Midbrain (tissue), 1 donor: ENCODE results near the gene IL4R.

Experiments used
- DNase-seq: peaks from one replicate; lab custom pipeline; 2025; lab: John Stamatoyannopoulos, UW

IL4R gene

DNA sequence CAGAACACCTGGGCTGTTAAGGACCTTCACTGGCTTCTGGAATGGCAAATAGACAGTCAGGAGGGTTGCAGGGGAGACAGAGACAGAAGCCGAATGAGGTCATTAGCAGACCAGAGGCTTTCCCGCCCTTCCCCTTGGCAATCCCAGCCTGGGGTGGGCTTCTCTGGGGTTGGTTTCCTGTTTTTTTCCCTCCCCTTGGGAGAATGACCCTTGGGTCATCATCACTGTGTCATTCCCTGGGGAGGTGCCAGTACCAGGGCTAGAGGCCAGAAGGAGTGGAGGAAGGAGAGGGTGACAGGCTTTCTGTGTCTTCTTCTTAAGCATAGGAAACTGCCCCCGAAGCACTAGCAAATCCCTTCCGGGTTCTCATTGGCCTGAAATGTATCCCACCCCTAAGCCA is 45.3 kb downstream of the IL4R start:
- no peak for DNase-seq

DNA sequence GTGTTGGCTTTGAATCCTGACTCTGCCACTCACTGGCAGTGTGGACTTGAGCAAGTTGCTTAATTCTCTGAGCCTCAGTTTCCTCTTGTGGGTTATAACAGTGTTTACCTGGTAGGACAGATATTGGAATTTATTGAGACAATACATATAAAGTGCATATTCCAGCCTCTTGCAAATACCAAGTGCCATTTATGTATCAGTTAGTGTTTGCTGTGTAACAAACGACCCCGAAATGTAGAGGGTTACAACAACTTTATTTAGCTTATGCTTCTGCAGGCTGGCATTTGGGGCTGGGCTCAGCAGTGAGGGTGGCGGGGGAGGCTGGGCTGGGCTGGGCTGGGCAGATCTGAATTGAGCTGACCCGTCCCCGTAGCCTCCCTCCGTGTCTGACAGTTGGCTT is 45.8 kb downstream of the IL4R start:
- no peak for DNase-seq

DNA sequence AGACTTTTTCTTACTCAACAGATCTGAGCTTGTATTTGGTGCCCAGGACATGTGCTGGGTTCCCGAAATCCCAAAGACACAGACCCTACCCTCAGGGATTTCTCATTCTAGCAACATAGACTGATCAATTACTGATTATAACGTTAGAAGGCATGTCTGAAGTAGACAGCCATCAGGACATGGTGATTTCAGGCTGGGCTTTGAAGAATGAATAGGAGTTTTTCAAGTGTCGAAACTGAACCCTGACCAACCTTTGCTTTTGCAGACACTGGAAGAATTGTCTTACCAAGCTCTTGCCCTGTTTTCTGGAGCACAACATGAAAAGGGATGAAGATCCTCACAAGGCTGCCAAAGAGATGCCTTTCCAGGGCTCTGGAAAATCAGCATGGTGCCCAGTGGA is 48.2 kb downstream of the IL4R start:
- no peak for DNase-seq

DNA sequence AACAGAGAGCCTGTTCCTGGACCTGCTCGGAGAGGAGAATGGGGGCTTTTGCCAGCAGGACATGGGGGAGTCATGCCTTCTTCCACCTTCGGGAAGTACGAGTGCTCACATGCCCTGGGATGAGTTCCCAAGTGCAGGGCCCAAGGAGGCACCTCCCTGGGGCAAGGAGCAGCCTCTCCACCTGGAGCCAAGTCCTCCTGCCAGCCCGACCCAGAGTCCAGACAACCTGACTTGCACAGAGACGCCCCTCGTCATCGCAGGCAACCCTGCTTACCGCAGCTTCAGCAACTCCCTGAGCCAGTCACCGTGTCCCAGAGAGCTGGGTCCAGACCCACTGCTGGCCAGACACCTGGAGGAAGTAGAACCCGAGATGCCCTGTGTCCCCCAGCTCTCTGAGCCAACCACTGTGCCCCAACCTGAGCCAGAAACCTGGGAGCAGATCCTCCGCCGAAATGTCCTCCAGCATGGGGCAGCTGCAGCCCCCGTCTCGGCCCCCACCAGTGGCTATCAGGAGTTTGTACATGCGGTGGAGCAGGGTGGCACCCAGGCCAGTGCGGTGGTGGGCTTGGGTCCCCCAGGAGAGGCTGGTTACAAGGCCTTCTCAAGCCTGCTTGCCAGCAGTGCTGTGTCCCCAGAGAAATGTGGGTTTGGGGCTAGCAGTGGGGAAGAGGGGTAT is 48.9 kb downstream of the IL4R start:
- no peak for DNase-seq

- DNase-seq: no peak
Observed at GRCh38 chr16:27363246-27363632, 49.5 kb downstream of the IL4R start.

GRCh38 chr16:27363797-27364196 is 50.0 kb downstream of the IL4R start:
- no peak for DNase-seq

- DNase-seq: no peak
Observed at GRCh38 chr16:27364493-27365141, 50.8 kb downstream of the IL4R start.

GRCh38 chr16:27365142-27366089 is 51.6 kb downstream of the IL4R start:
- DNase-seq: no peak

GRCh38 chr16:27366687-27367460 is 53.1 kb downstream of the IL4R start:
- DNase-seq: no peak

GRCh38 chr16:27367461-27368357 is 53.9 kb downstream of the IL4R start:
- DNase-seq: peak; percentile 36

GRCh38 chr16:27368358-27368722 is 54.6 kb downstream of the IL4R start:
- DNase-seq: no peak

DNA sequence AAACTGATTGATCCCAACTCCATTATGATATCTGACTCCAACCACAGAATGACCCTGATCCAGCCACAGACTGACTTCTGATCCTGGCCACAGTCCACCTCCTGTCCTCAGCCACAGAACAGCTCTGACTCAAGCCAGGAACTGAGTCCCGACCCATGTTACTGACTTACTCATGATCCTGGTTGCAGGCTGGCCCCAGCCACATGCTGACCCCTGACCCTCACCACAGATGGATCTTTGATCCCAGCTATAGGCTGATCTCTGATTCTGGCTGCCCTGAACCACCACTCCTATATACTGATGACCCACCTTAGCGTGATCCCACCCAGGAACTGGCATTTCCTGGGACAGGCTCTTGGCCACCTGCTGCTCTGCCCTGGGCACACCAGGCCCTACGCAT is 56.0 kb downstream of the IL4R start:
- no peak for DNase-seq

GRCh38 chr16:27370318-27370717 is 56.5 kb downstream of the IL4R start:
- DNase-seq: no peak

DNA sequence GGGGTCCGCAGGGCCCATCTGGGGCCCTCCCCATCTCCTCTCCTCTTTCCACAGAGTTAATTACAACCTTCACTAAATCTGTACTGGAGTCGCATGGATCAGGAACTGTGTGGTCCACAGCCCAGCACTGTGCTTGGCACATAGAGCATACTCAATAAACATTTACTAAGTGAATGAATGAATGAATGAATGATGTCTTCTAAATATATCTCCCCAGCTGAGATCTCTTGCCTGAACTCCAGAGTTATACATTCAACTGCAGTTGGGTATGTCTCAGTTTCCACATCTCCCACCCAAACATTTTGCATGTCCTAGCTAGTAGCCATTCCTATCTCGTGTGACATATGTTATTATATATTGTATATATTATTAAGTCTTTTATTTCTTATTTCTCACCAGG is 59.5 kb downstream of the IL4R start:
- no peak for DNase-seq

DNA sequence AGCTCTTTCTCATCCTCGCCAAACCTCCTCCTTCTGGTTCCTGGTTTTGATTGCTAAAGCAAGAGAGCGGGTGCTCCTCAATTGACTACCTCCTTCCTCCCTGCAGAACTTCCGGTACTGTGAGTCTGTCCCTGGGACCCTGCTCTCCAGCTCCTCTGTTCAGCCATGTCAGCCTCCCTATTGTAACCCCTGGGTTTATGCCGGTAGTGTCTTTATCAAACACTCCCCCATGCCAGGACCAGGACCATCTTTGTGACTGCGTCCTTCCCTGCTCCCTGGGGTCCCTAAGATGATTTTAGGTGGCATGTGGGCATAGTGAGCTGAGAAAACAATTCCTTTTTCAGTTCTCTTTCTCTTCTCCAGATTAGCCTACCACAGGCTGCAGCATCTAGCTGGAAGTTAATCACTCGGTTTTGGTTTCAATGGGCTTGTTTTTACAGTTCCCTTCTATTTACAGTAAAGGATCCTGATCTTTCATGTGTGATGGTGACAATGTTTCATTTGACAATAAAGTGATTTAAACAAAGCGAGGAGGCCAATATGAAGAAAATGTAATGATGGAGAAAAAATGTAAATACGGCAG is 60.5 kb downstream of the IL4R start:
- peak; percentile 10 for DNase-seq

- DNase-seq: peak; percentile 58
Observed at GRCh38 chr16:27374804-27375425, 61.1 kb downstream of the IL4R start.

- no peak for DNase-seq
Observed at GRCh38 chr16:27377666-27378485, 64.1 kb downstream of the IL4R start.

- DNase-seq: no peak
Observed at GRCh38 chr16:27378871-27379481, 65.2 kb downstream of the IL4R start.

DNA sequence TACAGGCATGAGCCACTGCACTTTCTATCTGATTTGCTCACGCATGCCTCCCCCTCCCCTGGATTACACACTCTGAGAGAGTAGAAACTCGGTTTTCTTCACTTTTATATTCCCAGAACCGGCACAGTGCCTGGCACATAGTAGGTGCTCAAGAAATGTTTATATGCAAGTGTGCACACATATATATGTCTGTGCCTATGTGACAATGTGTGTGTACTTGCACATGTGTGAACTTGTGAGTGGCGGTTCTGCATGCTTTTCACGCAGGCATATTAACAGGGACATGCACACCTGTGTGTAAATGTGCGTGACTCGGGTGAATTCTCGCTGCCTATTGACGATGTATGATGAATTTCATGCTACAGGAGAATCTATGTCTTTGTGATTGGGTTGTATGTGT is 66.1 kb downstream of the IL4R start:
- no peak for DNase-seq
